Panc1 (cell line): ENCODE results near the gene ABCB1.

Experiments
- POLR2AphosphoS5 ChIP-seq: IDR thresholded peaks from 2 replicates; pipeline ENCODE4 v1.6.1; 2012; ENCODE audit warnings: mild to moderate bottlenecking, low read depth, low read length, moderate library complexity
- SIN3A ChIP-seq: IDR thresholded peaks from 2 replicates; pipeline ENCODE4 v1.6.1; 2012; ENCODE audit warnings: low read depth, mild to moderate bottlenecking, low read length, moderate library complexity, borderline replicate concordance; ENCODE audit not compliant: insufficient read depth
- TF ChIP-seq, protein P1 (sequence below): fragments of 450-650 bp; IDR thresholded peaks from 2 replicates; pipeline ENCODE4 v1.5.1; 2017; ENCODE audit warnings: mild to moderate bottlenecking
- TF ChIP-seq, protein P2 (sequence below), 2 experiments: IDR thresholded peaks; 2 replicates each; pipeline ENCODE4 v1.6.1; 2011 to 2012; ENCODE audit warnings: low read depth in 2 of 2, control low read depth in 1 of 2, low read length in 1 of 2, mild to moderate bottlenecking in 1 of 2, moderate library complexity in 1 of 2; ENCODE audit not compliant: insufficient read depth in 1 of 2

DNA sequence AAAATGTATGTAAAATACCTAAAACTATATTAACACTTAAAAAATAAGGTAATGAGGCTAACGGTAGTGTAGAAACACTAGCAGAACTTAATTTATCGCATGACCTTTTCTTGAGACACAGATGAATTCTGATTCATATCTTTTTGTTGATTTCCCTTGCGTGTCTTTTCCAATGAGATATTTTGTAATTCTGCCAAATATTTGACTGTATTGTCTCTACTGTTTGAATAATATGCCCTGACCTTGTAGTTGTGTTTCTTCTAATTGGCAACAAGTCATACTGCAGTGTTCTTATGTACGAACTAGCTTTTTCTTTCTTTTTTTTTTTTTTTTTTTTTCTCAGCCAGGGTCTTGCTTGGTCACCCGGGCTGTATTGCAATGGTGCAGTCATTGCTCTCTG is 9.2 kb upstream of the ABCB1 start:
- TF ChIP-seq, protein P1, sequence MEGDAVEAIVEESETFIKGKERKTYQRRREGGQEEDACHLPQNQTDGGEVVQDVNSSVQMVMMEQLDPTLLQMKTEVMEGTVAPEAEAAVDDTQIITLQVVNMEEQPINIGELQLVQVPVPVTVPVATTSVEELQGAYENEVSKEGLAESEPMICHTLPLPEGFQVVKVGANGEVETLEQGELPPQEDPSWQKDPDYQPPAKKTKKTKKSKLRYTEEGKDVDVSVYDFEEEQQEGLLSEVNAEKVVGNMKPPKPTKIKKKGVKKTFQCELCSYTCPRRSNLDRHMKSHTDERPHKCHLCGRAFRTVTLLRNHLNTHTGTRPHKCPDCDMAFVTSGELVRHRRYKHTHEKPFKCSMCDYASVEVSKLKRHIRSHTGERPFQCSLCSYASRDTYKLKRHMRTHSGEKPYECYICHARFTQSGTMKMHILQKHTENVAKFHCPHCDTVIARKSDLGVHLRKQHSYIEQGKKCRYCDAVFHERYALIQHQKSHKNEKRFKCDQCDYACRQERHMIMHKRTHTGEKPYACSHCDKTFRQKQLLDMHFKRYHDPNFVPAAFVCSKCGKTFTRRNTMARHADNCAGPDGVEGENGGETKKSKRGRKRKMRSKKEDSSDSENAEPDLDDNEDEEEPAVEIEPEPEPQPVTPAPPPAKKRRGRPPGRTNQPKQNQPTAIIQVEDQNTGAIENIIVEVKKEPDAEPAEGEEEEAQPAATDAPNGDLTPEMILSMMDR: no peak
- TF ChIP-seq POLR2AphosphoS5 (no peak), SIN3A (no peak)
- TF ChIP-seq, protein P2, sequence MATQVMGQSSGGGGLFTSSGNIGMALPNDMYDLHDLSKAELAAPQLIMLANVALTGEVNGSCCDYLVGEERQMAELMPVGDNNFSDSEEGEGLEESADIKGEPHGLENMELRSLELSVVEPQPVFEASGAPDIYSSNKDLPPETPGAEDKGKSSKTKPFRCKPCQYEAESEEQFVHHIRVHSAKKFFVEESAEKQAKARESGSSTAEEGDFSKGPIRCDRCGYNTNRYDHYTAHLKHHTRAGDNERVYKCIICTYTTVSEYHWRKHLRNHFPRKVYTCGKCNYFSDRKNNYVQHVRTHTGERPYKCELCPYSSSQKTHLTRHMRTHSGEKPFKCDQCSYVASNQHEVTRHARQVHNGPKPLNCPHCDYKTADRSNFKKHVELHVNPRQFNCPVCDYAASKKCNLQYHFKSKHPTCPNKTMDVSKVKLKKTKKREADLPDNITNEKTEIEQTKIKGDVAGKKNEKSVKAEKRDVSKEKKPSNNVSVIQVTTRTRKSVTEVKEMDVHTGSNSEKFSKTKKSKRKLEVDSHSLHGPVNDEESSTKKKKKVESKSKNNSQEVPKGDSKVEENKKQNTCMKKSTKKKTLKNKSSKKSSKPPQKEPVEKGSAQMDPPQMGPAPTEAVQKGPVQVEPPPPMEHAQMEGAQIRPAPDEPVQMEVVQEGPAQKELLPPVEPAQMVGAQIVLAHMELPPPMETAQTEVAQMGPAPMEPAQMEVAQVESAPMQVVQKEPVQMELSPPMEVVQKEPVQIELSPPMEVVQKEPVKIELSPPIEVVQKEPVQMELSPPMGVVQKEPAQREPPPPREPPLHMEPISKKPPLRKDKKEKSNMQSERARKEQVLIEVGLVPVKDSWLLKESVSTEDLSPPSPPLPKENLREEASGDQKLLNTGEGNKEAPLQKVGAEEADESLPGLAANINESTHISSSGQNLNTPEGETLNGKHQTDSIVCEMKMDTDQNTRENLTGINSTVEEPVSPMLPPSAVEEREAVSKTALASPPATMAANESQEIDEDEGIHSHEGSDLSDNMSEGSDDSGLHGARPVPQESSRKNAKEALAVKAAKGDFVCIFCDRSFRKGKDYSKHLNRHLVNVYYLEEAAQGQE (IDR thresholded peaks at IDR 0.05; ENCODE audit: insufficient read depth in 1 of 2, low read depth in 2 of 2, low read length in 1 of 2): no peak
